HEK293T (cell line): ENCODE data around the gene SDR42E1.

ENCODE experiments used
- BHLHE40 ChIP-seq: fragments of 450-650 bp; IDR thresholded peaks from 2 replicates; pipeline ENCODE4 v1.6.1; 2016; ENCODE audit warnings: mild to moderate bottlenecking, moderate library complexity, borderline replicate concordance
- CTBP1 ChIP-seq: fragments of 450-650 bp; IDR thresholded peaks from 2 replicates; pipeline ENCODE4 v1.6.1; 2016; ENCODE audit warnings: borderline replicate concordance
- ELF4 ChIP-seq: fragments of 450-650 bp; IDR thresholded peaks from 2 replicates; pipeline ENCODE4 v1.6.1; 2017; ENCODE audit warnings: antibody characterized with exemption
- FOXA1 ChIP-seq: fragments of 450-650 bp; IDR thresholded peaks from 2 replicates; pipeline ENCODE4 v1.6.1; 2016; ENCODE audit warnings: mild to moderate bottlenecking
- FOXK2 ChIP-seq: fragments of 450-650 bp; IDR thresholded peaks from 2 replicates; pipeline ENCODE4 v1.6.1; 2016; ENCODE audit warnings: mild to moderate bottlenecking
- FOXM1 ChIP-seq: fragments of 450-650 bp; IDR thresholded peaks from 2 replicates; pipeline ENCODE4 v1.6.1; 2017; ENCODE audit warnings: mild to moderate bottlenecking, borderline replicate concordance
- L3MBTL2 ChIP-seq: fragments of 450-650 bp; conservative IDR thresholded peaks from 2 replicates; pipeline ENCODE4 v1.6.1; 2016; ENCODE audit warnings: mild to moderate bottlenecking
- LEF1 ChIP-seq: fragments of 450-650 bp; IDR thresholded peaks from 2 replicates; pipeline ENCODE4 v1.6.1; 2017; ENCODE audit warnings: mild to moderate bottlenecking, borderline replicate concordance
- NFRKB ChIP-seq: fragments of 450-650 bp; IDR thresholded peaks from 2 replicates; pipeline ENCODE4 v1.6.1; 2016; ENCODE audit warnings: mild to moderate bottlenecking, moderate library complexity
- PKNOX1 ChIP-seq: fragments of 450-650 bp; IDR thresholded peaks from 2 replicates; pipeline ENCODE4 v1.6.1; 2016
- SP1 ChIP-seq: fragments of 450-650 bp; IDR thresholded peaks from 2 replicates; pipeline ENCODE4 v1.6.1; 2017
- SUZ12 ChIP-seq: fragments of 450-650 bp; IDR thresholded peaks from 2 replicates; pipeline ENCODE4 v1.6.1; 2016; ENCODE audit warnings: mild to moderate bottlenecking
- TARDBP ChIP-seq: fragments of 450-650 bp; IDR thresholded peaks from 2 replicates; pipeline ENCODE4 v1.6.1; 2016
- ZNF384 ChIP-seq: fragments of 450-650 bp; IDR thresholded peaks from 2 replicates; pipeline ENCODE4 v1.6.1; 2016

- TF ChIP-seq ZNF384 (no peak), ELF4 (no peak), TARDBP (no peak), NFRKB (no peak), FOXA1 (no peak), FOXM1 (no peak), BHLHE40 (no peak), PKNOX1 (no peak), CTBP1 (no peak), FOXK2 (no peak), SP1 (no peak), L3MBTL2 (no peak), SUZ12 (no peak), LEF1 (no peak)
Measured at GRCh38 chr16:82042144-82042543, 30.9 kb upstream of the SDR42E1 start.
